Esophagus muscularis mucosa (tissue), 4 donors: ENCODE measurements around the gene SLC25A48. TPM values are rescaled to one million over a fixed set of nuclear protein-coding genes. Genes with fewer than 3 reads are reported as not detected.
A peak's percentile ranks its signal among the peaks of the same experiment; 100 is the strongest.

Experiments
- DNase-seq: peaks from one replicate; pipeline ENCODE4 v3.0.0-alpha.2; 2017; ENCODE audit errors: extremely low spot score
- H3K27ac ChIP-seq, 4 donors: fragments of 200-600 bp; sonication (generic); replicated peaks in 1 of 4; 1 replicate in 3 of 4; 2 replicates in 1 of 4; pipeline ENCODE4 v1.5.1; 2016 to 2019; ENCODE audit warnings: mild to moderate bottlenecking in 1 of 4
- H3K27me3 ChIP-seq, 4 donors: fragments of 200-600 bp; sonication (generic); one replicate each; pipeline versions ENCODE4 v1.5.1 to v1.6.0; 2016 to 2019
- H3K36me3 ChIP-seq, 4 donors: fragments of 200-600 bp; sonication (generic); one replicate each; pipeline ENCODE4 v1.5.1; 2016 to 2019
- H3K4me1 ChIP-seq, 4 donors: fragments of 200-600 bp; sonication (generic); one replicate each; pipeline ENCODE4 v1.5.1; 2016 to 2019
- H3K4me3 ChIP-seq, 4 donors: fragments of 200-600 bp; sonication (generic); 1 replicate in 2 of 4; 2 replicates in 2 of 4; pipeline ENCODE4 v1.5.1; 2016 to 2019; ENCODE audit warnings: mild to moderate bottlenecking in 4 of 4, moderate library complexity in 1 of 4
- H3K9me3 ChIP-seq, 4 donors: fragments of 200-600 bp; sonication (generic); 1 replicate in 3 of 4; 2 replicates in 1 of 4; pipeline ENCODE4 v1.5.1; 2016 to 2019
- CTCF ChIP-seq, 3 experiments: fragments of 200-600 bp in 2 of 3; fragments of 450-650 bp in 1 of 3; sonication (generic) in 2 of 3; IDR thresholded peaks; one replicate each; pipeline ENCODE4 v1.5.1; 2017 to 2019; ENCODE audit warnings: antibody characterized with exemption in 3 of 3, mild to moderate bottlenecking in 2 of 3, moderate library complexity in 1 of 3
- EP300 ChIP-seq: sonication (generic); formaldehyde crosslinking; IDR thresholded peaks from one replicate; pipeline ENCODE4 v1.6.1; 2017; ENCODE audit warnings: antibody characterized with exemption
- POLR2A ChIP-seq: fragments of 450-650 bp; IDR thresholded peaks from one replicate; pipeline ENCODE4 v1.6.1; 2017; ENCODE audit warnings: antibody characterized with exemption, moderate library complexity, mild to moderate bottlenecking, low read depth
- POLR2AphosphoS5 ChIP-seq, 2 donors: sonication (generic); formaldehyde crosslinking; IDR thresholded peaks; one replicate each; pipeline ENCODE4 v1.6.1; 2017; ENCODE audit warnings: antibody characterized with exemption in 2 of 2
- WGBS: methylation state at CpG from one replicate; pipeline ENCODE4 v1.1.5; 2018; 5-methylcytosine and 5-hydroxymethylcytosine counted together
- intact Hi-C: fragments of 100-400 bp; cut with DNase I; formaldehyde crosslinking; loops from one replicate; pipeline ENCODE4 v1.15.1; 2023
- total RNA-seq, 4 donors: library from RNA; depleted of rRNA; stranded (reverse); fragments of >200 nt; gene quantifications; one replicate each; pipeline versions ENCODE4 v1.1.0 to v1.2.1, GENCODE V29; 2016

SLC25A48 gene
- total RNA-seq, 4 donors from 2014 or later = 0.40 to 0.42 TPM; not detected in 2

- Histone ChIP-seq H3K4me1 (peaks cover 0 to 8% (median 3%) of the 10 kb centered on the region in 4 donors), H3K27ac (no peak overlapping the region), H3K36me3 (no peaks in the 10 kb centered on the region), H3K4me3 (no peak overlapping the region), H3K9me3 (no peaks in the 10 kb centered on the region), H3K27me3 (peaks cover 0 to 10% (median 0%) of the 10 kb centered on the region in 4 donors)
- DNase-seq = peak; percentile 87
- TF ChIP-seq POLR2AphosphoS5 (IDR thresholded peaks at IDR 0.05) (no peak), POLR2A (no peak), EP300 (no peak), CTCF (IDR thresholded peaks at IDR 0.05) (no peak)
- 87% methylated on average over 3 of the region's 3 CpGs for WGBS
- intact Hi-C loops = loop anchor here (10.0 kb wide), 1 partner anchor 361 kb away; no protein-coding TSS in a partner anchor
Observed at GRCh38 chr5:135826221-135826525, 8.3 kb upstream of the SLC25A48 start.

GRCh38 chr5:135826994-135827671 lies 7.3 kb upstream of the SLC25A48 start:
- Histone ChIP-seq H3K27me3 (peaks cover 0 to 19% (median 0%) of the 10 kb centered on the region in 4 donors), H3K27ac (no peak overlapping the region), H3K9me3 (no peaks in the 10 kb centered on the region), H3K4me1 (peaks cover 0 to 8% (median 3%) of the 10 kb centered on the region in 4 donors), H3K4me3 (no peak overlapping the region), H3K36me3 (no peaks in the 10 kb centered on the region)
- WGBS = 76% methylated on average over 8 of the region's 8 CpGs
- intact Hi-C loops = loop anchor here (10.0 kb wide), 1 partner anchor 362 kb away; no protein-coding TSS in a partner anchor
- DNase-seq = no peak
- TF ChIP-seq EP300 (no peak), POLR2AphosphoS5 (IDR thresholded peaks at IDR 0.05) (no peak), CTCF (IDR thresholded peaks at IDR 0.05) (no peak), POLR2A (no peak)

- peak; percentile 89 for DNase-seq
- Histone ChIP-seq H3K9me3 (no peaks in the 10 kb centered on the region), H3K36me3 (no peaks in the 10 kb centered on the region), H3K27me3 (peaks cover 0 to 30% (median 0%) of the 10 kb centered on the region in 4 donors), H3K4me1 (peaks cover 0 to 8% (median 3%) of the 10 kb centered on the region in 4 donors), H3K27ac (no peak overlapping the region), H3K4me3 (no peak overlapping the region)
- intact Hi-C loops = loop anchor here (10.0 kb wide), 1 partner anchor 363 kb away; no protein-coding TSS in a partner anchor
- 79% methylated on average over 8 of the region's 10 CpGs for WGBS
- TF ChIP-seq EP300 = no peak
- no peak for TF ChIP-seq POLR2AphosphoS5 (IDR thresholded peaks at IDR 0.05)
- TF ChIP-seq CTCF (IDR thresholded peaks at IDR 0.05) = no peak
- no peak for TF ChIP-seq POLR2A
Observed at GRCh38 chr5:135827965-135828781, 6.3 kb upstream of the SLC25A48 start.

GRCh38 chr5:135828782-135829127 lies 5.7 kb upstream of the SLC25A48 start:
- Histone ChIP-seq H3K27me3 (peaks cover 0 to 36% (median 0%) of the 10 kb centered on the region in 4 donors), H3K4me3 (no peak overlapping the region), H3K36me3 (no peaks in the 10 kb centered on the region), H3K4me1 (peaks cover 0 to 8% (median 3%) of the 10 kb centered on the region in 4 donors), H3K9me3 (no peaks in the 10 kb centered on the region), H3K27ac (no peak overlapping the region)
- 88% methylated on average over 2 of the region's 2 CpGs for WGBS
- intact Hi-C loops = loop anchor here (10.0 kb wide), 1 partner anchor 364 kb away; no protein-coding TSS in a partner anchor
- DNase-seq = peak; percentile 84
- TF ChIP-seq POLR2AphosphoS5 (IDR thresholded peaks at IDR 0.05) (no peak), EP300 (no peak), POLR2A (no peak), CTCF (IDR thresholded peaks at IDR 0.05) (no peak)
